Caco-2 (cell line): ENCODE data around the gene GLTP. TPM values are rescaled to one million over a fixed set of nuclear protein-coding genes. Genes with fewer than 3 reads are reported as not detected.
"Not testable (repeated sequence)": the region's sequence is repeated elsewhere in the genome, so short reads cannot be mapped to it uniquely, and the experiment has no call there.

Experiments used
- BruUV-seq: library from RNA; stranded (reverse); fragments of 400-500 nt; replicated peaks from 2 replicates; lab custom pipeline; 2021; lab: Mats Ljungman, UMichigan
- CTCF ChIA-PET: fragments of 300-600 bp; sonication (Branson Sonifier 250); formaldehyde crosslinking; loops from one replicate; lab custom pipeline; 2022; ENCODE audit warnings: antibody characterized with exemption; lab: Charles Lee
- POLR2A ChIA-PET: fragments of 300-600 bp; sonication (Branson Sonifier 250); formaldehyde crosslinking; loops from one replicate; lab custom pipeline; 2022; ENCODE audit warnings: antibody characterized with exemption; lab: Charles Lee
- DNase-seq, 2 experiments: peaks; one replicate each; pipeline versions ENCODE4 v3.0.0 to v3.0.0-alpha.2; 2020 to 2022
- H3K27me3 ChIP-seq: replicated peaks from 2 replicates; pipeline ENCODE4 v1.6.0; 2011; ENCODE audit warnings: low read length; ENCODE audit not compliant: control insufficient read depth, insufficient read depth
- H3K36me3 ChIP-seq: 2 replicates; pipeline ENCODE4 v1.5.1; 2011; ENCODE audit warnings: low read length; ENCODE audit not compliant: control insufficient read depth, insufficient read depth
- H3K4me1 ChIP-seq: fragments of 250-450 bp; sonication (Bioruptor Pico); 2 replicates; pipeline ENCODE4 v1.5.1; 2020; ENCODE audit warnings: mild to moderate bottlenecking
- H3K4me3 ChIP-seq: 2 replicates; pipeline ENCODE4 v1.5.1; 2011; ENCODE audit warnings: low read depth, mild to moderate bottlenecking, control low read depth, low read length
- H3K9me3 ChIP-seq: fragments of 250-450 bp; sonication (Bioruptor Pico); 2 replicates; pipeline ENCODE4 v1.5.1; 2020; ENCODE audit warnings: mild to moderate bottlenecking, moderate library complexity
- H3K27ac Mint-ChIP-seq: one replicate; pipeline ENCODE4 v1.8.0; 2022; ENCODE audit warnings: mixed read lengths; ENCODE audit not compliant: unreplicated experiment
- H3K27me3 Mint-ChIP-seq: one replicate; pipeline ENCODE4 v1.8.0; 2022; ENCODE audit warnings: mixed read lengths; ENCODE audit not compliant: insufficient read depth, unreplicated experiment
- H3K36me3 Mint-ChIP-seq: one replicate; pipeline ENCODE4 v1.8.0; 2022; ENCODE audit warnings: mild to moderate bottlenecking, mixed read lengths; ENCODE audit not compliant: insufficient read depth, unreplicated experiment
- H3K4me1 Mint-ChIP-seq: one replicate; pipeline ENCODE4 v1.8.0; 2022; ENCODE audit warnings: low read depth, mixed read lengths; ENCODE audit not compliant: unreplicated experiment
- H3K4me3 Mint-ChIP-seq: one replicate; pipeline ENCODE4 v1.8.0; 2022; ENCODE audit warnings: mild to moderate bottlenecking, moderate library complexity, mixed read lengths; ENCODE audit not compliant: unreplicated experiment
- H3K9me3 Mint-ChIP-seq: one replicate; pipeline ENCODE4 v1.8.0; 2022; ENCODE audit warnings: mixed read lengths; ENCODE audit not compliant: unreplicated experiment
- intact Hi-C: fragments of 100-400 bp; cut with micrococcal nuclease; formaldehyde crosslinking; loops from one replicate; pipeline ENCODE4 v1.10.0; 2022; ENCODE audit not compliant: unreplicated experiment
- total RNA-seq: library from RNA; stranded (reverse); gene quantifications from 2 replicates; pipeline ENCODE4 v1.2.3, GENCODE V29; 2022
- TF ChIP-seq, protein P1 (sequence below), 2 experiments: fragments of 200-600 bp in 1 of 2; IDR thresholded peaks; 1 replicate in 1 of 2; 2 replicates in 1 of 2; pipeline versions ENCODE4 v1.5.1 to v1.8.0; 2011 to 2022; ENCODE audit warnings: antibody characterized with exemption in 1 of 2, control low read depth in 1 of 2, inconsistent platforms in 1 of 2, low read depth in 1 of 2, low read length in 1 of 2, mild to moderate bottlenecking in 1 of 2, moderate library complexity in 1 of 2; ENCODE audit not compliant: insufficient read depth in 1 of 2, severe bottlenecking in 1 of 2, unreplicated experiment in 1 of 2

GLTP gene
- total RNA-seq, 1 experiment from 2014 or later = 14.9 TPM

- H3K4me3 Mint-ChIP-seq = no peak overlapping the region
- intact Hi-C loops = no loop called here
- ChIA-PET POLR2A (no interaction called here), CTCF (no interaction called here)
- no peaks in the 10 kb centered on the region for H3K4me1 ChIP-seq
- H3K4me3 ChIP-seq = no peak overlapping the region
- DNase-seq = no peak
- no peaks in the 10 kb centered on the region for H3K4me1 Mint-ChIP-seq
- H3K27ac Mint-ChIP-seq = no peak overlapping the region
- no peaks in the 10 kb centered on the region for H3K9me3 Mint-ChIP-seq
- no peaks in the 10 kb centered on the region for H3K27me3 Mint-ChIP-seq
- peaks cover 5% of the 10 kb centered on the region for H3K36me3 Mint-ChIP-seq
- H3K36me3 ChIP-seq = 0 out of 2 replicates have a peak, but pooled peaks cover 1% of the 10 kb centered on the region
- BruUV-seq = no TSS peak
- H3K27me3 ChIP-seq = no peaks in the 10 kb centered on the region
- TF ChIP-seq, protein P1, sequence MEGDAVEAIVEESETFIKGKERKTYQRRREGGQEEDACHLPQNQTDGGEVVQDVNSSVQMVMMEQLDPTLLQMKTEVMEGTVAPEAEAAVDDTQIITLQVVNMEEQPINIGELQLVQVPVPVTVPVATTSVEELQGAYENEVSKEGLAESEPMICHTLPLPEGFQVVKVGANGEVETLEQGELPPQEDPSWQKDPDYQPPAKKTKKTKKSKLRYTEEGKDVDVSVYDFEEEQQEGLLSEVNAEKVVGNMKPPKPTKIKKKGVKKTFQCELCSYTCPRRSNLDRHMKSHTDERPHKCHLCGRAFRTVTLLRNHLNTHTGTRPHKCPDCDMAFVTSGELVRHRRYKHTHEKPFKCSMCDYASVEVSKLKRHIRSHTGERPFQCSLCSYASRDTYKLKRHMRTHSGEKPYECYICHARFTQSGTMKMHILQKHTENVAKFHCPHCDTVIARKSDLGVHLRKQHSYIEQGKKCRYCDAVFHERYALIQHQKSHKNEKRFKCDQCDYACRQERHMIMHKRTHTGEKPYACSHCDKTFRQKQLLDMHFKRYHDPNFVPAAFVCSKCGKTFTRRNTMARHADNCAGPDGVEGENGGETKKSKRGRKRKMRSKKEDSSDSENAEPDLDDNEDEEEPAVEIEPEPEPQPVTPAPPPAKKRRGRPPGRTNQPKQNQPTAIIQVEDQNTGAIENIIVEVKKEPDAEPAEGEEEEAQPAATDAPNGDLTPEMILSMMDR (IDR thresholded peaks at IDR 0.05; ENCODE audit: insufficient read depth in 1 of 2, low read depth in 1 of 2, low read length in 1 of 2, severe bottlenecking in 1 of 2, unreplicated experiment in 1 of 2) = no peak
- no peaks in the 10 kb centered on the region for H3K9me3 ChIP-seq
Measured at GRCh38 chr12:109857715-109858114, 22.6 kb downstream of the GLTP start.

DNA sequence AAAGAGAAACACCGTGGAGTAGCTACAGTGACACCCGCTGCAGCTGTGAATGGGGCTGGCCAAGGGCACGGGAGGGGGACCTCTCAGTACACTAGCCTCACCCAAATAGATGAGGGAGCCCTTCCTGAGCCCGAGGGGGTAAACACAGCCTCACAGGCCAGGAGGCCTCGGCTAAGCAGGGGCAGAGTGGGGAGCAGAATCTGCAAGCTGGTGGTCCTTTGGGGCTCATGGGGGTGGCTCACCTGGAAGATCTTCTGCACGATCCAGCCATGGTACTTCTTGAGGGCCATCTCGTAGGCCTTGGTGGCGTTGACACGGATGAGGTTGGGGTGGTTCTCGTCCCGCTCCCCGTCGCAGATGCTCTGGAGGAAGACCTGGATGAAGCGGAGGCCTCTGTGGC lies 25.0 kb downstream of the GLTP start:
- H3K36me3 Mint-ChIP-seq = peaks cover 5% of the 10 kb centered on the region
- TF ChIP-seq, protein P1 (IDR thresholded peaks at IDR 0.05; ENCODE audit: insufficient read depth in 1 of 2, low read depth in 1 of 2, low read length in 1 of 2, severe bottlenecking in 1 of 2, unreplicated experiment in 1 of 2) = no peak
- Histone ChIP-seq H3K4me1 (no peaks in the 10 kb centered on the region), H3K4me3 (no peak overlapping the region), H3K27me3 (no peaks in the 10 kb centered on the region), H3K9me3 (no peaks in the 10 kb centered on the region), H3K36me3 (0 out of 2 replicates have a peak, but pooled peaks cover 1% of the 10 kb centered on the region)
- no peak for DNase-seq
- no peaks in the 10 kb centered on the region for H3K4me1 Mint-ChIP-seq
- H3K27ac Mint-ChIP-seq = no peak overlapping the region
- H3K9me3 Mint-ChIP-seq = no peaks in the 10 kb centered on the region
- intact Hi-C loops = no loop called here
- no peaks in the 10 kb centered on the region for H3K27me3 Mint-ChIP-seq
- CTCF ChIA-PET = no interaction called here
- H3K4me3 Mint-ChIP-seq = no peak overlapping the region
- POLR2A ChIA-PET = no interaction called here
- BruUV-seq = no TSS peak

- DNase-seq = not testable (repeated sequence)
Measured at GRCh38 chr12:109850518-109850917, 29.8 kb downstream of the GLTP start.

More at GRCh38 chr12:109850518-109850917, 29.8 kb downstream of the GLTP start:
- H3K4me1 Mint-ChIP-seq, H3K27ac Mint-ChIP-seq, H3K4me1 ChIP-seq, H3K4me3 ChIP-seq, POLR2A ChIA-PET, H3K36me3 Mint-ChIP-seq, H3K36me3 ChIP-seq, H3K27me3 ChIP-seq, intact Hi-C loops, BruUV-seq, H3K27me3 Mint-ChIP-seq, H3K9me3 ChIP-seq, H3K4me3 Mint-ChIP-seq, H3K9me3 Mint-ChIP-seq: not testable (repeated sequence)
- CTCF ChIA-PET = interaction anchor here (0.6 kb wide), 1 partner anchor 219 kb away, joined by 5 read pairs; no protein-coding TSS in a partner anchor
